ENCODE data around the gene NUDT16L1.

DNA sequence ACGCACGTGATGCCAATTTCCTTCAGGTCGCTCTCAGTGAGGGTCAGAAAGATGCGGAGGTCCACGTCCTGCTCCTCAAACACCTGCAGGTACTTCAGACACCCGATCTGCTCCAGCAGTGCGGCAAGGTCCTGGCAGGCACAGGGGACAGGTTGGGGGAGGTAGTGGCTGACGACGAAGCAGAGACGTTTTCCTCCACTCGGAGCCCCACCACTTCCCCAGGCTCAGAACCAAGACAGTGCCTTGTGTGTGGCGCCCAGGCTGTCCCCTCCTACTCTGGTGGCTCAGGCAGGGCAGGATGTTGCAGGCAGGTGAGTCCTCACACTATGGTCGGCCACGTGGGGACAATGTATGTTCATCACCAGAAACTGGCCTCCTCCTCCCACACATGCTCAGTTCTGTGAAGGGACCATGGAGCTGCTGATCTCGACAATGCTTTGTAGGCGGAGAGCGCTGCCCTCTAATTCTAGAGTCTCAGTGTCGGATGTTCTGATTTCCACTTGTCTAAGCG lies 5.7 kb downstream of the NUDT16L1 start:
- TF ChIP-seq JUND (IDR thresholded peaks at IDR 0.05) (no peak), FOXM1 (IDR thresholded peaks at IDR 0.05; ENCODE audit: low read depth) (no peak), CTCF (IDR thresholded peaks at IDR 0.05) (no peak), CHD2 (IDR thresholded peaks at IDR 0.05; ENCODE audit: low read length, partially characterized antibody) (no peak)
